Neural progenitor cell (in vitro differentiated cells): ENCODE data around the gene RAD51B. TPM values are rescaled to one million over a fixed set of nuclear protein-coding genes. Genes with fewer than 3 reads are reported as not detected.

Experiments
- DNase-seq: peaks from one replicate; pipeline ENCODE4 v3.0.0-alpha.2; 2016; ENCODE audit warnings: low spot score
- H2AFZ ChIP-seq: fragments of 200-600 bp; sonication (generic); replicated peaks from 2 replicates; pipeline ENCODE4 v1.6.1; 2016; ENCODE audit warnings: antibody characterized with exemption
- H3F3A ChIP-seq: fragments of 200-600 bp; sonication (generic); 2 replicates; pipeline ENCODE4 v1.6.1; 2016; ENCODE audit warnings: antibody characterized with exemption, low read depth
- H3K27ac ChIP-seq: fragments of 200-600 bp; sonication (generic); 2 replicates; pipeline ENCODE4 v1.5.1; 2016; ENCODE audit warnings: mild to moderate bottlenecking
- H3K27me3 ChIP-seq: fragments of 200-600 bp; sonication (generic); 2 replicates; pipeline ENCODE4 v1.6.1; 2016; ENCODE audit warnings: mild to moderate bottlenecking, moderate library complexity
- H3K36me3 ChIP-seq: fragments of 200-600 bp; sonication (generic); 2 replicates; pipeline ENCODE4 v1.5.1; 2016
- H3K4me1 ChIP-seq: fragments of 200-600 bp; sonication (generic); 2 replicates; pipeline ENCODE4 v1.6.1; 2016; ENCODE audit warnings: mixed run types
- H3K4me2 ChIP-seq: fragments of 200-600 bp; sonication (generic); 2 replicates; pipeline ENCODE4 v1.6.1; 2016
- H3K4me3 ChIP-seq: fragments of 200-600 bp; sonication (generic); 2 replicates; pipeline ENCODE4 v1.5.1; 2016
- H3K79me2 ChIP-seq: fragments of 200-600 bp; sonication (generic); 2 replicates; pipeline ENCODE4 v1.6.1; 2016; ENCODE audit warnings: low read depth
- H3K9ac ChIP-seq: fragments of 200-600 bp; sonication (generic); 2 replicates; pipeline ENCODE4 v1.6.1; 2016
- H3K9me3 ChIP-seq: fragments of 200-600 bp; sonication (generic); 2 replicates; pipeline ENCODE4 v1.5.1; 2016; ENCODE audit warnings: low read depth
- H4K20me1 ChIP-seq: fragments of 200-600 bp; sonication (generic); 2 replicates; pipeline ENCODE4 v1.6.1; 2016; ENCODE audit warnings: low read depth
- H3K27ac Mint-ChIP-seq: 3 replicates; pipeline ENCODE4 v1.8.0; 2021; ENCODE audit warnings: mixed read lengths
- H3K27me3 Mint-ChIP-seq: 2 replicates; pipeline ENCODE4 v1.8.0; 2022; ENCODE audit warnings: low read depth, mild to moderate bottlenecking, inconsistent platforms, moderate library complexity, mixed read lengths; ENCODE audit not compliant: insufficient read depth
- H3K36me3 Mint-ChIP-seq: 3 replicates; pipeline ENCODE4 v1.8.0; 2021; ENCODE audit warnings: mixed read lengths
- H3K4me1 Mint-ChIP-seq: 3 replicates; pipeline ENCODE4 v1.8.0; 2021; ENCODE audit warnings: mixed read lengths
- H3K4me3 Mint-ChIP-seq: 3 replicates; pipeline ENCODE4 v1.8.0; 2021; ENCODE audit warnings: mild to moderate bottlenecking, moderate library complexity, mixed read lengths
- H3K9me3 Mint-ChIP-seq: 3 replicates; pipeline ENCODE4 v1.8.0; 2020; ENCODE audit warnings: mixed read lengths
- EZH2 ChIP-seq: fragments of 200-600 bp; sonication (generic); IDR thresholded peaks from 2 replicates; pipeline ENCODE4 v1.6.1; 2017; ENCODE audit warnings: antibody characterized with exemption, mild to moderate bottlenecking, moderate library complexity
- EZH2phosphoT487 ChIP-seq: fragments of 200-600 bp; sonication (generic); IDR thresholded peaks from 2 replicates; pipeline ENCODE4 v1.6.1; 2017; ENCODE audit warnings: antibody characterized with exemption
- total RNA-seq: library from RNA; depleted of rRNA; stranded (reverse); fragments of >200 nt; gene quantifications from 2 replicates; pipeline ENCODE4 v1.2.3, GENCODE V29; 2015; ENCODE audit warnings: low replicate concordance
- TF ChIP-seq, protein P1 (sequence below): fragments of 200-600 bp; sonication (generic); IDR thresholded peaks from 2 replicates; pipeline ENCODE4 v1.5.1; 2017; ENCODE audit warnings: antibody characterized with exemption, mild to moderate bottlenecking

The RAD51B gene
- total RNA-seq, 1 donor from 2014 or later: 50.5 TPM

DNA sequence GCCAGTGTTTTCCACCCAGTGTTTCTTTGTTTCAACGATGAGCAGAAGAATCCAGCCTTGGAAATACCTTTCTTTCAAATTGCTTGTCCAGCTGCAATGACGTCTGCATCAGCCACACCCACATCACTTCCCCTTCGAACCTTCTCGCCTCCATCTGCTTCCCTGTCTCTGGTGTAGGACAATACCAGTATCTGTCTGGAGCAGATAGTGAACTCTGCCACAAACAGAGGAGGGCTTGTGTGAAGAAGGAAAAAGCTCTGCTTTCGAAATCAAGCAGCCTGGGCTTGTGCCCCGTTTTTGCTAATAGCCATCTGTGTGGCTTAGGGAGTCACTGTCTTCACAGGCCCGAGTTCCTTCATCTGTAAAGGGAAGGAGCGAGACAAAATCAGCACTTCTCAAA, 557.9 kb downstream of the RAD51B start:
- H3K27me3 ChIP-seq: no peaks in the 10 kb centered on the region
- Mint-ChIP-seq H3K4me1 (peaks cover 42% of the 10 kb centered on the region), H3K27ac (peak overlapping the region; percentile 4), H3K9me3 (peaks cover 5% of the 10 kb centered on the region), H3K27me3 (peaks cover 2% of the 10 kb centered on the region), H3K4me3 (no peak overlapping the region), H3K36me3 (peaks cover 2% of the 10 kb centered on the region)
- TF ChIP-seq EZH2phosphoT487 (no peak), EZH2 (no peak)
- TF ChIP-seq, protein P1, sequence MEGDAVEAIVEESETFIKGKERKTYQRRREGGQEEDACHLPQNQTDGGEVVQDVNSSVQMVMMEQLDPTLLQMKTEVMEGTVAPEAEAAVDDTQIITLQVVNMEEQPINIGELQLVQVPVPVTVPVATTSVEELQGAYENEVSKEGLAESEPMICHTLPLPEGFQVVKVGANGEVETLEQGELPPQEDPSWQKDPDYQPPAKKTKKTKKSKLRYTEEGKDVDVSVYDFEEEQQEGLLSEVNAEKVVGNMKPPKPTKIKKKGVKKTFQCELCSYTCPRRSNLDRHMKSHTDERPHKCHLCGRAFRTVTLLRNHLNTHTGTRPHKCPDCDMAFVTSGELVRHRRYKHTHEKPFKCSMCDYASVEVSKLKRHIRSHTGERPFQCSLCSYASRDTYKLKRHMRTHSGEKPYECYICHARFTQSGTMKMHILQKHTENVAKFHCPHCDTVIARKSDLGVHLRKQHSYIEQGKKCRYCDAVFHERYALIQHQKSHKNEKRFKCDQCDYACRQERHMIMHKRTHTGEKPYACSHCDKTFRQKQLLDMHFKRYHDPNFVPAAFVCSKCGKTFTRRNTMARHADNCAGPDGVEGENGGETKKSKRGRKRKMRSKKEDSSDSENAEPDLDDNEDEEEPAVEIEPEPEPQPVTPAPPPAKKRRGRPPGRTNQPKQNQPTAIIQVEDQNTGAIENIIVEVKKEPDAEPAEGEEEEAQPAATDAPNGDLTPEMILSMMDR: no peak
- peaks cover 4% of the 10 kb centered on the region for H3F3A ChIP-seq
- H3K4me1 ChIP-seq: peaks cover 15% of the 10 kb centered on the region
- H3K4me2 ChIP-seq: no peak overlapping the region
- H4K20me1 ChIP-seq: no peaks in the 10 kb centered on the region
- H2AFZ ChIP-seq: no peak overlapping the region
- H3K9me3 ChIP-seq: no peaks in the 10 kb centered on the region
- no peaks in the 10 kb centered on the region for H3K36me3 ChIP-seq
- H3K79me2 ChIP-seq: no peaks in the 10 kb centered on the region
- no peak overlapping the region for H3K9ac ChIP-seq
- no peak overlapping the region for H3K27ac ChIP-seq
- peak; percentile 14 for DNase-seq
- H3K4me3 ChIP-seq: no peak overlapping the region

DNA sequence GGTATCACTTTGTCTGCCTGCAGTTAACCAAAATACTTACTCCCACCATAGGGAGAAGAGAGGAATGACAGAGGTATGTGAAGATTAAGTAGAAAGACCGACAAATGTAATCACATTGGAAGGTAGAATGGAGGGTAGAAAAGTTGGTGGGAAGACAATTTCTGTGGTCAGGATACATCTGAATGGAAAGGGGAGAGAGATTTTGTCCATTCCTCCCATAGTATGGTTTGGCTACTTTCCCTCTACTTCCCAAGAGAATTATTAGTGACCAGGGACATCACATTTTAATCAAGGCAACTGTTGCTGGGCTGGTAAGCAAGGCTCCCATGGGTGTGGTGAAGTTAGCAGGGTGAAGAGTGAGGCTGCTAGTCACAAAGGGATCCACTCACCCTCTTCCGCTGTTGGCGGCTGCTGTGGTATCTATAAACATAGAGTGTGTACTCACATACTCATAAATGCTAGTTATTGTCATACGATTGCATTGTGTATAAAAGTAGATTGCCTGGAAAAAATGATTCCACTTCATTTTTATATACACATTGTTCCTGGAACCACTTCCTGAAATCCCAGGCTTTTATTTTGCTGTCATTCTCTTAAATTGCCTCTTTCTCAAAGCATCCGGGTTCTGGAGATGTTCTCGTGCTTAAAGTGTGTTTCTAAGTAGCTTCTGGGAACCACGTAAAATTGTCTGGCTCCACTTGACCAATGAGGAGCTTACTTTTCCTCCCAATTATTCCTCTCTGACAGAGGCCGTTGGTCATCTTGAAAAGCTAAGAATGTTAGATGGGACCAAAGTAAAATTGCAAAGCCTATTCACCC, 560.1 kb downstream of the RAD51B start:
- Mint-ChIP-seq H3K4me3 (no peak overlapping the region), H3K9me3 (no peaks in the 10 kb centered on the region), H3K4me1 (peaks cover 39% of the 10 kb centered on the region), H3K36me3 (peaks cover 2% of the 10 kb centered on the region), H3K27ac (no peak overlapping the region), H3K27me3 (peaks cover 2% of the 10 kb centered on the region)
- Histone ChIP-seq H3F3A (no peaks in the 10 kb centered on the region), H3K79me2 (no peaks in the 10 kb centered on the region), H3K4me1 (peaks cover 15% of the 10 kb centered on the region), H3K4me3 (no peak overlapping the region), H3K27ac (no peak overlapping the region), H3K27me3 (no peaks in the 10 kb centered on the region), H3K9ac (no peak overlapping the region), H3K9me3 (no peaks in the 10 kb centered on the region), H3K36me3 (no peaks in the 10 kb centered on the region), H2AFZ (no peak overlapping the region), H4K20me1 (no peaks in the 10 kb centered on the region), H3K4me2 (no peak overlapping the region)
- TF ChIP-seq, protein P1: no peak
- TF ChIP-seq EZH2 (no peak), EZH2phosphoT487 (no peak)
- no peak for DNase-seq

DNA sequence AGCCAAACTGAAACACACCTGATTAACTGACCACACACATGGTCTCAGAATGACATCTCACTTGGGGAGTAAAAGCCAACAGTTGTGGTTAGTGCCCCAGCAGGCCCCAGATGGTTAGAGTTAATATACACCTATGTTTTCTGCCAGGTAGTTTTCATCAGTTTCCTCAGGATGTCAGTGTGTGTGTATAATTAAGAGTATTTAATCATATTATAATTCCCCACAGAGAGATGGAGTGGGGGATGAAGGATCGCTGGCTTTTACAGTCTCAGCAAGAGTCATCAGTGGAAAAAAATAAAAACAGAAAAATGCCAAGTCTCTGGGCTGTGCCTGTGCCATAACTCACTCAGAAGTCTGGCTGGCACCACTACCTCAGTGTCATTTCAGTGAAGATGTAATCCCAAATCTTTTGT, 560.8 kb downstream of the RAD51B start:
- Histone ChIP-seq H3K9me3 (no peaks in the 10 kb centered on the region), H3K36me3 (no peaks in the 10 kb centered on the region), H3K4me2 (no peak overlapping the region), H3K27me3 (no peaks in the 10 kb centered on the region), H3K79me2 (no peaks in the 10 kb centered on the region), H4K20me1 (no peaks in the 10 kb centered on the region), H2AFZ (no peak overlapping the region), H3K4me3 (no peak overlapping the region), H3K9ac (no peak overlapping the region), H3K27ac (no peak overlapping the region), H3K4me1 (peaks cover 15% of the 10 kb centered on the region), H3F3A (no peaks in the 10 kb centered on the region)
- H3K27ac Mint-ChIP-seq: no peak overlapping the region
- H3K27me3 Mint-ChIP-seq: peaks cover 5% of the 10 kb centered on the region
- peaks cover 2% of the 10 kb centered on the region for H3K36me3 Mint-ChIP-seq
- no peak for TF ChIP-seq EZH2
- no peak for TF ChIP-seq EZH2phosphoT487
- TF ChIP-seq, protein P1: no peak
- no peak overlapping the region for H3K4me3 Mint-ChIP-seq
- no peak for DNase-seq
- no peaks in the 10 kb centered on the region for H3K9me3 Mint-ChIP-seq
- H3K4me1 Mint-ChIP-seq: peaks cover 39% of the 10 kb centered on the region
